Natural killer cell treated with Interleukin-12 subunit alpha and Interleukin-12 subunit beta and Interleukin-15 and Interleukin-18, amount 100 ng/mL, for 72 hours (primary cell): Measurements from ENCODE around the gene SOX13. TPM values are rescaled to one million over a fixed set of nuclear protein-coding genes. Genes with fewer than 3 reads are reported as not detected.
"Not testable (repeated sequence)": the region's sequence is repeated elsewhere in the genome, so short reads cannot be mapped to it uniquely, and the experiment has no call there.

ENCODE experiments used
- ATAC-seq, 2 donors: fragments of 150-1000 bp; cut with Tn5 transposase in 1 of 2; sonication (Bioruptor Pico), chemical (Tn5 transposase) in 1 of 2; 2 replicates each; pipeline ENCODE4 v1.10.0; 2021
- DNase-seq: peaks from one replicate; pipeline ENCODE4 v3.0.0; 2022; ENCODE audit warnings: low spot score
- H3K27ac Mint-ChIP-seq, 2 donors: 1 replicate in 1 of 2; 2 replicates in 1 of 2; pipeline ENCODE4 v1.8.0; 2022; ENCODE audit warnings: mixed read lengths in 2 of 2, mild to moderate bottlenecking in 1 of 2, moderate library complexity in 1 of 2
- H3K27me3 Mint-ChIP-seq, 2 donors: 1 replicate in 1 of 2; 2 replicates in 1 of 2; pipeline ENCODE4 v1.8.0; 2022; ENCODE audit warnings: mixed read lengths in 2 of 2
- H3K36me3 Mint-ChIP-seq: one replicate; pipeline ENCODE4 v1.8.0; 2022; ENCODE audit warnings: mixed read lengths
- H3K4me1 Mint-ChIP-seq, 2 donors: 1 replicate in 1 of 2; 2 replicates in 1 of 2; pipeline ENCODE4 v1.8.0; 2022; ENCODE audit warnings: low read depth in 2 of 2, mixed read lengths in 2 of 2, mild to moderate bottlenecking in 1 of 2
- H3K4me3 Mint-ChIP-seq: one replicate; pipeline ENCODE4 v1.8.0; 2022; ENCODE audit warnings: mixed read lengths
- H3K9me3 Mint-ChIP-seq: 2 replicates; pipeline ENCODE4 v1.8.0; 2022; ENCODE audit warnings: mixed read lengths
- total RNA-seq, 2 donors: library from RNA; stranded (reverse); gene quantifications; one replicate each; pipeline ENCODE4 v1.2.3, GENCODE V29; 2022

The SOX13 gene
- total RNA-seq, 2 donors from 2014 or later = 5.9 to 8.3 TPM

DNA sequence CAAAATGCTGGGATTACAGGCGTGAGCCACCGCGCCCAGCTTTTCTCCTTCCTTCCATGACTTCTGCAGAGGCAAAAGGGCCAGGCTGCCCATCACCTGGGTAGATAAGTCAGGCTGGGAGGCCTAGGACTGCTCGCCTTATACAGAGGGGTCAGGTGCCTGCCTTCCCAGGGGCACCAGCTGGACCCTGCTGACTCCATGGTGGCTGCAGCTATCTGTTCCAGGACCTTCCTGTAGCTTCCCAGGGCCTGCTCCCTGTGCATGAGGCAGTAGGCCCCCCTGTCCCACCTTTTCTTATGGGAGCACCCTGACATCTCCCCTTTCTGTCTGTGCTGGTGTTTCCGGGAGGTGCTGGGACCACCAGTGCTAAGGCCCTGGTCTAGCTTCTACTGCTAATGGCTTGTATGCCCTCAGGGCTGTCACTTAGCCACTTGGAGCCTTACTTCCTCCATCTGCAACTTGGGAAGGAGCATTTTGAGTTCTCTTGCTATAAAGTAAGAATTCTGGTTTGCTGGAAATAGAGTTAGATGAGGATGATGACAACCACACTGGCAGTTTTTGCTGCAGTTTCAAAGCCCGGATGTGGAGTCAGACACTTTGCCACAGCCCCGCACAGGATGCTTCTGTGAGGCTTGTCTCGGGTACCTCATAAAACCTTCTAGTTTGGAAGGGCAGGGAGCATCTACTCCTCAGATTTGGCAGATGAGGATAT lies 14.4 kb downstream of the SOX13 start:
- no peak for DNase-seq
- Mint-ChIP-seq H3K27me3 (no peaks in the 10 kb centered on the region), H3K9me3 (no peaks in the 10 kb centered on the region), H3K36me3 (no peaks in the 10 kb centered on the region), H3K4me3 (peak overlapping the region; percentile 22), H3K27ac (peak overlapping the region; percentile 51 to 59), H3K4me1 (peaks cover 36 to 40% of the 10 kb centered on the region in 2 donors)
- no peak for ATAC-seq

- H3K27me3 Mint-ChIP-seq = no peaks in the 10 kb centered on the region
- no peaks in the 10 kb centered on the region for H3K9me3 Mint-ChIP-seq
- DNase-seq = no peak
- H3K4me3 Mint-ChIP-seq = peak overlapping the region; percentile 22
- ATAC-seq = no peak
- peaks cover 41 to 46% of the 10 kb centered on the region in 2 donors for H3K4me1 Mint-ChIP-seq
- H3K27ac Mint-ChIP-seq = peak overlapping the region; percentile 51 to 59
- no peaks in the 10 kb centered on the region for H3K36me3 Mint-ChIP-seq
Measured at GRCh38 chr1:204087893-204088528, 15.1 kb downstream of the SOX13 start.

GRCh38 chr1:204088596-204088995 lies 15.7 kb downstream of the SOX13 start:
- Mint-ChIP-seq H3K27ac (peak overlapping the region; percentile 51 to 59), H3K36me3 (no peaks in the 10 kb centered on the region), H3K27me3 (no peaks in the 10 kb centered on the region), H3K4me3 (no peak overlapping the region), H3K9me3 (no peaks in the 10 kb centered on the region), H3K4me1 (peaks cover 43 to 47% of the 10 kb centered on the region in 2 donors)
- ATAC-seq (no peak), DNase-seq (no peak)

GRCh38 chr1:204089044-204089751 lies 16.3 kb downstream of the SOX13 start:
- H3K4me1 Mint-ChIP-seq = peaks cover 44 to 47% of the 10 kb centered on the region in 2 donors
- H3K27ac Mint-ChIP-seq = peak overlapping the region; percentile 51 to 59
- H3K4me3 Mint-ChIP-seq = no peak overlapping the region
- H3K27me3 Mint-ChIP-seq = no peaks in the 10 kb centered on the region
- ATAC-seq = no peak
- H3K9me3 Mint-ChIP-seq = no peaks in the 10 kb centered on the region
- DNase-seq = no peak
- H3K36me3 Mint-ChIP-seq = no peaks in the 10 kb centered on the region

DNA sequence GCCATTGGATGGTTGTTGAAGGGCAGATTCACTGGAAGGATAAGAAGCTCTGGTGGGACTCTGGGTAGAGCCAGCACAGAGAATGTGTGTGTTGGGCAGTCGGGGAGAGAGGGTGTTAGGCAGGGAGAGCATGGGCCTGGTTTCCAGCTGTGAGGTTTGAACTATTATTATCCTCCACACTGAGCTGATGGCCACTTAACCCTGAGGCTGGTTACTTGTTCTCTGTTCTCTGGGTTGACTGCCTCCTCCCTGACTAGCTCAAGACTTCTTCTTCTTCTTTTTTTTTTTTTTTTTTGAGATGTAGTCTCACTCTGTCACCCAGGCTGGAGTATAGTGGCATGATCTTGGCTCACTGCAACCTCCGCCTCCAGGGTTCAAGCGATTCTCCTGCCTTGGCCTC lies 17.2 kb downstream of the SOX13 start:
- H3K27me3 Mint-ChIP-seq, H3K4me3 Mint-ChIP-seq, DNase-seq, ATAC-seq, H3K9me3 Mint-ChIP-seq, H3K27ac Mint-ChIP-seq, H3K36me3 Mint-ChIP-seq: not testable (repeated sequence)
- peaks cover 39 to 41% of the 10 kb centered on the region in 2 donors for H3K4me1 Mint-ChIP-seq

DNA sequence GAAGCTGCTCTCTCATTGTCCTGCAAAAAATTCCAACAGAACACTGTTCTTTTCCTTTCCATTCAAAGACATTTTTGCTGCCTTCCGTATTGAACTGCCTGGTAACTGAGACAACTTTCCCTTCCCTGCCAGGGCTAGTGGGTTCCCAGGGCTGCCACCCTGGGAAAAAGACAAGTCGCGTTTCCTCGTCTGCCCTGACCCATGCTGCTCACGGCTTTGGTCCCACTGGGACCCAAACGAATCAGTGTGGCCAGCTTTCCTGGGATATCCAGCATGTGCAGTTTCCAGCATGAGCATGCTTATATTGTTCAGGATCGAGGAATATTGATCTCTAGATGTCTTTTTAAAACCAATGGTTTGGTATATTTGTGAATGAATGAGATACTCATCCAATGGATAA lies 18.2 kb downstream of the SOX13 start:
- ATAC-seq (no peak), DNase-seq (no peak)
- Mint-ChIP-seq H3K4me3 (no peak overlapping the region), H3K36me3 (no peaks in the 10 kb centered on the region), H3K4me1 (peaks cover 34 to 36% of the 10 kb centered on the region in 2 donors), H3K27me3 (no peaks in the 10 kb centered on the region), H3K9me3 (no peaks in the 10 kb centered on the region), H3K27ac (peak overlapping the region in 1 of 2 donors; percentile 62)

- Mint-ChIP-seq H3K36me3 (no peaks in the 10 kb centered on the region), H3K27me3 (no peaks in the 10 kb centered on the region), H3K4me3 (no peak overlapping the region), H3K27ac (peak overlapping the region in 1 of 2 donors; percentile 62), H3K4me1 (peaks cover 36 to 38% of the 10 kb centered on the region in 2 donors), H3K9me3 (no peaks in the 10 kb centered on the region)
- DNase-seq (no peak), ATAC-seq (no peak)
Measured at GRCh38 chr1:204091787-204092312, 18.9 kb downstream of the SOX13 start.

DNA sequence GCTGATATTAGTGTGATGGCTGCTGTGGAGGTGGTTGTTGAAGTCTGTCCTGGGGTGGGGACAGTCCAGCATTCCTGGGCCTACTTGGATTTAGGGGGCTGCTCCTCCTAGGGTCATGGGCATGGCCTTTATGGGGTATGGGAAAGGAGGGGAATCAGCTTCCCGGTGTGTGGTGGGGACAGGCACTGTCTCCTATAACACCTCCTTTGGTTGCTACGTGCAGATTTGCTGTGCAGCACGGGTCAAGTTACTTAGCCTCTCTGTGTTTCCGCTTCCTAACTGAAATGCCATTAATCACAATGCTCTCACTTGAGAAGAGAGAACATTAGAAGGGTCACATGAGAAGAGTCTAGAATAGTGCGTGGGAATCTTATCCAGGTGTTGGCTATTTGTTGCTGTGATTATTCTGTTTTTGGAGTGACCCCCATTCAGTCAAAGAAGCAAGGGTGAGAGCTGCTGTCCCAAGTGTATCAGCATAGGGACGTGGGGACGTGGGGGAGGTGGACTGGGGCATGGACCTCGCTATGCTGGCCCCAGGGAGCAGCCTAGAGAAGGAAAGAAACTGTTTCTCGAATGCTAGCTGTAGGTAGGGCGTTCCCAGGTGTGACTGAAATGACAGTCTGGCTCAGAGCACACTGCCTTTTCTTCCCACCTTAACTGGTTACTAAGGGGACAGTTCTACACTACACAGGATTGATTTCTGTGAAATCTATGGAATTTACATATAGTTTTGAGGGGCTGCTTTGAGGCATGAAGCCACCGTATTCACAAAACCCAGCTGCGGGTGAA lies 19.9 kb downstream of the SOX13 start:
- DNase-seq = no peak
- Mint-ChIP-seq H3K36me3 (no peaks in the 10 kb centered on the region), H3K27me3 (no peaks in the 10 kb centered on the region), H3K4me1 (peaks cover 33 to 38% of the 10 kb centered on the region in 2 donors), H3K9me3 (no peaks in the 10 kb centered on the region), H3K4me3 (no peak overlapping the region), H3K27ac (peak overlapping the region in 1 of 2 donors; percentile 15)
- ATAC-seq = no peak

DNA sequence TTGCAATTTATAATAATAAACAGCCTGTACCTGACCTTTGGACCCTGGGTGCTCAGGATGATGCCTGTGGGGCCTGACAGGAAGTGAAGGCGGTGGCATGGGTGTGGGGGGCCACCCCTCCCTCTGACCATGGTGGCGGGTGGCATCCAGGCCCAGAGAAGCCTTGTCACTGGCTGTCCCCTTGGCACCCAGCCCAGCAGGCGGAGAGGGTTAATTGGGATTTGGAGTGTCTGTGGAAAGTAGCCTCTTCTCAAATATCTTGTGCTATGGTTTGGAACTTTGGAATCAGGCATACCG lies 20.5 kb downstream of the SOX13 start:
- H3K4me1 Mint-ChIP-seq = peaks cover 31 to 32% of the 10 kb centered on the region in 2 donors
- H3K9me3 Mint-ChIP-seq = no peaks in the 10 kb centered on the region
- no peaks in the 10 kb centered on the region for H3K36me3 Mint-ChIP-seq
- H3K4me3 Mint-ChIP-seq = no peak overlapping the region
- ATAC-seq (no peak), DNase-seq (no peak)
- no peaks in the 10 kb centered on the region for H3K27me3 Mint-ChIP-seq
- H3K27ac Mint-ChIP-seq = no peak overlapping the region

DNA sequence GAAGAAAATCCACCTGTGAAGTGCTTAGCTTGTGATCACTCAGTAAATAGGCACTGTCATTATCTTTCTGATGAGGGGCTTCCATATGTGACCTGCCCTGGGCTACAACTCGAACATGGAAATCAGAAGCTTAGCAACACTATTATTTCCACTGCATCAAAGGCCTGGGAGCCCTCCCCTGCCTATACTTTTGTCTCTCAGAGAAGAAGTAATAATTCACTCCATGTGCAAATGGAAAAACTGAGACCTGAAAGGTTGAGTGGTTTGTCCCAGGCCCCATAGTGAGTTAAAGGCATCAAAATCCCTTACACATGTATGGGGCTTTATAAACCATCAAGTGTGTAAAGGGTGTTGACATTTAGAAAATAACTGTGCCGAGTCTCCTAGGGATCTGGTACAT lies 20.9 kb downstream of the SOX13 start:
- ATAC-seq (no peak), DNase-seq (no peak)
- H3K9me3 Mint-ChIP-seq = no peaks in the 10 kb centered on the region
- peaks cover 27 to 28% of the 10 kb centered on the region in 2 donors for H3K4me1 Mint-ChIP-seq
- no peaks in the 10 kb centered on the region for H3K36me3 Mint-ChIP-seq
- H3K27me3 Mint-ChIP-seq = no peaks in the 10 kb centered on the region
- no peak overlapping the region for H3K4me3 Mint-ChIP-seq
- H3K27ac Mint-ChIP-seq = no peak overlapping the region

GRCh38 chr1:204094313-204094729 lies 21.4 kb downstream of the SOX13 start:
- H3K27me3 Mint-ChIP-seq = no peaks in the 10 kb centered on the region

GRCh38 chr1:204094856-204095634 lies 22.1 kb downstream of the SOX13 start:
- peaks cover 20 to 24% of the 10 kb centered on the region in 2 donors for H3K4me1 Mint-ChIP-seq
- H3K27ac Mint-ChIP-seq = no peak overlapping the region
- H3K4me3 Mint-ChIP-seq = no peak overlapping the region
- ATAC-seq (no peak), DNase-seq (no peak)
- H3K9me3 Mint-ChIP-seq = no peaks in the 10 kb centered on the region
- no peaks in the 10 kb centered on the region for H3K36me3 Mint-ChIP-seq
- no peaks in the 10 kb centered on the region for H3K27me3 Mint-ChIP-seq

More at GRCh38 chr1:204094313-204094729, 21.4 kb downstream of the SOX13 start:
- Mint-ChIP-seq H3K36me3 (no peaks in the 10 kb centered on the region), H3K4me1 (peaks cover 22 to 23% of the 10 kb centered on the region in 2 donors), H3K9me3 (no peaks in the 10 kb centered on the region), H3K27ac (no peak overlapping the region), H3K4me3 (no peak overlapping the region)
- DNase-seq = no peak
- no peak for ATAC-seq

DNA sequence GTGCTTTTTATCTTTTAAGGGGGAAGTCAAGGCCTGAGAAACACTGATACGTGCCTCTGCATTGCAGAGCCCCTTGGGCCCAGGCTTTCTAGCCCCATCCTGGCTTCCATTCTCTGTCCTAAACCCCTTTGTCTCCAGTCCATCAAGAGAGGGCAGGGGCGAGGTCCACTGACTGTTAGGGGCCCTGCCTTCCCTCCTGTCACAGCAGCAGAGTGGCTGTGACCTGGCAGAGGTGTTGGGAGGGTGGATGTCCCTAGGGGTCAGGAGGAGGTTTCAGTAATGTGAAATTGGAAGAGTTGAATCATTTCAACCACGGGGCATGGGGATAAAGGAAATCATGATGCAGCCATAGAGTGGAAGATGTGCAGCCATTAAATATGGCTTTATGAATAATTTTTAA lies 24.0 kb downstream of the SOX13 start:
- no peak for ATAC-seq
- Mint-ChIP-seq H3K4me3 (no peak overlapping the region), H3K27ac (no peak overlapping the region), H3K4me1 (peaks cover 28% of the 10 kb centered on the region in 2 donors), H3K27me3 (no peaks in the 10 kb centered on the region), H3K36me3 (no peaks in the 10 kb centered on the region), H3K9me3 (no peaks in the 10 kb centered on the region)
- DNase-seq = no peak
